GM19023 (cell line): Measurements from ENCODE around the gene PTPRR.
"Not testable (repeated sequence)": the region's sequence is repeated elsewhere in the genome, so short reads cannot be mapped to it uniquely, and the experiment has no call there.

Source experiments
- ATAC-seq: cut with Tn5 transposase; IDR thresholded peaks from one replicate; pipeline ENCODE4 v1.9.1; 2021; ENCODE audit warnings: mild to moderate bottlenecking, moderate library complexity; ENCODE audit not compliant: unreplicated experiment

Gene PTPRR

GRCh38 chr12:70842942-70843341, 77.6 kb downstream of the PTPRR start:
- no peak for ATAC-seq

GRCh38 chr12:70842136-70842535, 78.4 kb downstream of the PTPRR start:
- ATAC-seq: no peak

- ATAC-seq: no peak
These were observed 79.7 kb downstream of the PTPRR start for GRCh38 chr12:70840656-70841350.

- no peak for ATAC-seq
These were observed 81.0 kb downstream of the PTPRR start for GRCh38 chr12:70839544-70839943.

GRCh38 chr12:70838127-70838526, 82.4 kb downstream of the PTPRR start:
- ATAC-seq: no peak

GRCh38 chr12:70837026-70837425, 83.5 kb downstream of the PTPRR start:
- ATAC-seq: no peak

- ATAC-seq: no peak
These were observed 84.6 kb downstream of the PTPRR start for GRCh38 chr12:70835948-70836347.

GRCh38 chr12:70831543-70831942, 89.0 kb downstream of the PTPRR start:
- no peak for ATAC-seq

GRCh38 chr12:70830221-70831061, 90.1 kb downstream of the PTPRR start:
- no peak for ATAC-seq

- ATAC-seq: no peak
These were observed 91.5 kb downstream of the PTPRR start for GRCh38 chr12:70829070-70829469.

- ATAC-seq: no peak
These were observed 92.2 kb downstream of the PTPRR start for GRCh38 chr12:70828351-70828750.

- no peak for ATAC-seq
These were observed 94.4 kb downstream of the PTPRR start for GRCh38 chr12:70826156-70826555.

GRCh38 chr12:70824511-70824910, 96.0 kb downstream of the PTPRR start:
- ATAC-seq: no peak

- no peak for ATAC-seq
These were observed 97.2 kb downstream of the PTPRR start for GRCh38 chr12:70823182-70823976.

GRCh38 chr12:70822412-70822811, 98.1 kb downstream of the PTPRR start:
- no peak for ATAC-seq

GRCh38 chr12:70815971-70816391, 104.6 kb downstream of the PTPRR start:
- no peak for ATAC-seq

GRCh38 chr12:70815056-70815455, 105.5 kb downstream of the PTPRR start:
- ATAC-seq: no peak

- no peak for ATAC-seq
These were observed 107.0 kb downstream of the PTPRR start for GRCh38 chr12:70813559-70813958.

GRCh38 chr12:70812136-70812535, 108.4 kb downstream of the PTPRR start:
- no peak for ATAC-seq

GRCh38 chr12:70809887-70810286, 110.7 kb downstream of the PTPRR start:
- no peak for ATAC-seq

GRCh38 chr12:70807993-70808392, 112.5 kb downstream of the PTPRR start:
- ATAC-seq: not testable (repeated sequence)
